VCaP (cell line): ENCODE measurements around the gene UBE2G2.

Source experiments
- H3K27ac ChIP-seq: fragments of 450-650 bp; 2 replicates; pipeline ENCODE4 v1.5.1; 2017
- TF ChIP-seq, protein P1 (sequence below): fragments of 450-650 bp; conservative IDR thresholded peaks from 2 replicates; pipeline ENCODE4 v1.5.1; 2017; ENCODE audit warnings: mild to moderate bottlenecking, moderate library complexity

The UBE2G2 gene

DNA sequence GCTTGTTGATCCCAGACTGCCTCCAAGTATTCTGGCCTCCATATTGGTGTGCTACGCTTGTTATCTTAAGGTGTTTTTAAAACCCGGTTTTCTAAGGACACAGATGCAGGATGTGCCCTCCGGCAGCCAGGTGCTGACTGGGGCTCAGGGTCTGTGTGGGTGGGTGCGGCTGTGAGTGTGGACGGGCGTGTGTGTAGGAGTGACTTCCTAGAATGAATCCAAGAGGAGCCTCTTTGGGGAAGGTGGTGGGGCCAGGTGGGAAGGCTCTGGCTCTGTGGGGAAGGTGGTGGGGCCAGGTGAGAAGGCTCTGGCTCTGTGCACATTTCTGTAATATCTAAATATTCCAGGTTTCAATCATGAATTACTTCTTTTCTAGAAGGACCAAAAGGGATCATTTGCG is 77.4 kb downstream of the UBE2G2 start:
- no peak overlapping the region for H3K27ac ChIP-seq
- TF ChIP-seq, protein P1, sequence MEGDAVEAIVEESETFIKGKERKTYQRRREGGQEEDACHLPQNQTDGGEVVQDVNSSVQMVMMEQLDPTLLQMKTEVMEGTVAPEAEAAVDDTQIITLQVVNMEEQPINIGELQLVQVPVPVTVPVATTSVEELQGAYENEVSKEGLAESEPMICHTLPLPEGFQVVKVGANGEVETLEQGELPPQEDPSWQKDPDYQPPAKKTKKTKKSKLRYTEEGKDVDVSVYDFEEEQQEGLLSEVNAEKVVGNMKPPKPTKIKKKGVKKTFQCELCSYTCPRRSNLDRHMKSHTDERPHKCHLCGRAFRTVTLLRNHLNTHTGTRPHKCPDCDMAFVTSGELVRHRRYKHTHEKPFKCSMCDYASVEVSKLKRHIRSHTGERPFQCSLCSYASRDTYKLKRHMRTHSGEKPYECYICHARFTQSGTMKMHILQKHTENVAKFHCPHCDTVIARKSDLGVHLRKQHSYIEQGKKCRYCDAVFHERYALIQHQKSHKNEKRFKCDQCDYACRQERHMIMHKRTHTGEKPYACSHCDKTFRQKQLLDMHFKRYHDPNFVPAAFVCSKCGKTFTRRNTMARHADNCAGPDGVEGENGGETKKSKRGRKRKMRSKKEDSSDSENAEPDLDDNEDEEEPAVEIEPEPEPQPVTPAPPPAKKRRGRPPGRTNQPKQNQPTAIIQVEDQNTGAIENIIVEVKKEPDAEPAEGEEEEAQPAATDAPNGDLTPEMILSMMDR, result no peak

DNA sequence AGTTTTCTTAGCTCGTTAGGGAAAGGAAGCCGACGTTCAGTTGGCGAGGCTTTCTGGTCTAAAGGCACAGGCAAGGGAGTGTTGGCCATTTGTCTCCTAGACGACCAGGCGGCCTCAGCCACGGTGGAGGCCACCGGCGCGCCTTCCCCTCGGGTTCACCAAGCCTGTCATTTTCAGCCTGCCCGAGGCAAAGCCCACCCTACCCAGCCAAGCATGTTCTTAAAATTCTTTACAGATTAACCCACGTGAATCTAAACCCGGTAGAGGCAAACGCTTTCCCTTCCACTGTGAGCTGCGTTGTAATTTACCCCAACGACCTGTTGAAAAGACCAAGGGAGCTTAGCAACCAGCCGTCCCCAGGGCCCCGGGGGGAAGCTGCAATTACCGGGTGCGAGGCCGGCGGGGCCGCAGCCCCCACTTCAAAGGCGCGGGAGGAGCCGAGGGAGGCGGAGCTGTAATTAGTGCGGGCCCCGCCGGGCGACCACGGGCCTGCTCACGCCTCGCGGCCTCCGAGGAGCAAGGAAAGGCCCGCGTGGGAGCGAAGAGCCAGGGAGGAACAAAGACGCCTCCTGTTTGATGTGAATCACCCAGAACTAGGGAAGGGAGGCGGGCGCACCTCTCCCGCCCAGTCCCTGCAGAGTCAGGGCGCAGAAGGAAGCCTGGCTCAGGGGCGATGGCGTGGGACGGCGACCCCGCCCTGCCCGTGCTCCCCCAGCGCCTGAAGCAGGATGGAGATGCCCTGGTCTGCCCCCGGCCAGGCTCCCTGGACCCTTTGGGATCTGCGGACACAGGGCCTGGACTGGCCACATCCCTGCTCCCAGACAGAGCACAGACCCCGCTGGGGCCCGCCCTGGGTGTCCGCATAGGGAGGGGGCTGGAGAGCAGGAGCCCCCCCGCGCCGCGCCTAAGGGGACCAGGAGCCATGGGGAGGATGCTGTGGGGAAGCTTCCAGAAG is 78.2 kb downstream of the UBE2G2 start:
- TF ChIP-seq, protein P1, result no peak
- H3K27ac ChIP-seq, result no peak overlapping the region

DNA sequence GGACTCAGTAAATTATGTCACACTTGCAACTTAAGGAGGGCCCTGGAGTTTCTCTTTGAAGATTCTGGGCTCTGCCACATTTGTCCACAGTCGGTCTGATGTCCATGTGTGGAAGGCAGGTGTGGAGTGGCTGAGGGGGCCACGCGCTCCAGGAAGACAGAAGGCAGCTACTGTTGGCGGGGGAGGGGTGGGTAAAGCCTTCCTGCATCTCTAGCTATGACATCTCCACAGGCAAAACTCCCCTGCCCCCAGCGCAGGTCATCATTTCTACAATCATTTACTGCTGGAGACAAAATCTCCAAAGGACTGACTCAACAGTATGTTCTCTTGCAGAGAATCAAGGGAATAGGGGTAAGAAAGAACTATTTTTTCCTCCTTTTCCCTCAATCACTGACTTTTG is 78.9 kb downstream of the UBE2G2 start:
- no peak overlapping the region for H3K27ac ChIP-seq
- TF ChIP-seq, protein P1, result no peak

DNA sequence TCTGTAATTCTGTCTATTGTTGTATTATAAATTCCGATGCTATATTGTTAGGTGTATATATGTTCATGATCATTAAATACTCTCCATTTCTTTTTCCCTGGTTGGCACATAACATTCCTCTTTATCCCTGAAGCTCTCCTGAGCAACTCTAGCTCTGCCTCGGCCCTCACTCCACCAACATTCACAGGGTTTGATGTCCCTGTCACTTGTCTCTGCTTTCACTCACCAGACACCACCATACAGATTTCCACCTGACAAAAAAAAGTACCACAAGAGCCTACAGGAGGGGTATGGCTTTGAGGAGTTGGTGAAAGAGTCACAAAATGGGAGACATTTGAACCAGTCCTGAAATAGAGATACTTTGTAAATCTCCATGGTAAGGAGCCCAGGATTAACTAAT is 81.5 kb downstream of the UBE2G2 start:
- H3K27ac ChIP-seq, result no peak overlapping the region
- TF ChIP-seq, protein P1, result no peak
